PC-3 (cell line): Measurements from ENCODE around the gene PLK5. TPM values are rescaled to one million over a fixed set of nuclear protein-coding genes. Genes with fewer than 3 reads are reported as not detected.
"Not testable (repeated sequence)": the region's sequence is repeated elsewhere in the genome, so short reads cannot be mapped to it uniquely, and the experiment has no call there.

Source experiments
- ATAC-seq: fragments of 200-7000 bp; cut with Tn5 transposase; 2 replicates; pipeline ENCODE4 v1.9.1; 2020; ENCODE audit warnings: mild to moderate bottlenecking, moderate library complexity
- BruUV-seq: library from RNA; stranded (reverse); fragments of 400-500 nt; replicated peaks from 2 replicates; lab custom pipeline; 2021; lab: Mats Ljungman, UMichigan
- CTCF ChIA-PET: fragments of 300-600 bp; sonication (Branson Sonifier 250); formaldehyde crosslinking; loops from one replicate; lab custom pipeline; 2022; ENCODE audit warnings: antibody characterized with exemption; lab: Charles Lee
- POLR2A ChIA-PET: fragments of 300-600 bp; sonication (Branson Sonifier 250); formaldehyde crosslinking; loops from one replicate; lab custom pipeline; 2022; ENCODE audit warnings: antibody characterized with exemption; ENCODE audit not compliant: unreplicated experiment; lab: Charles Lee
- DNase-seq: peaks from one replicate; pipeline ENCODE4 v3.0.0-alpha.2; 2015
- H2AFZ ChIP-seq: fragments of 300-600 bp; sonication (generic); 2 replicates; pipeline ENCODE4 v1.6.0; 2016; ENCODE audit warnings: antibody characterized with exemption, low read length
- H3F3A ChIP-seq: fragments of 300-600 bp; sonication (generic); one replicate; pipeline ENCODE4 v1.6.0; 2017; ENCODE audit warnings: antibody characterized with exemption, low read length, control low read depth, mild to moderate bottlenecking; ENCODE audit not compliant: unreplicated experiment
- H3K27ac ChIP-seq: fragments of 300-600 bp; sonication (generic); 2 replicates; pipeline ENCODE4 v1.5.1; 2016; ENCODE audit warnings: mild to moderate bottlenecking, low read length
- H3K27me3 ChIP-seq: fragments of 300-600 bp; sonication (generic); 2 replicates; pipeline ENCODE4 v1.6.1; 2016; ENCODE audit warnings: low read length, mixed read lengths
- H3K36me3 ChIP-seq: fragments of 300-600 bp; sonication (generic); 2 replicates; pipeline ENCODE4 v1.6.1; 2016; ENCODE audit warnings: low read depth, mixed run types, low read length, mixed read lengths
- H3K4me1 ChIP-seq: fragments of 300-600 bp; sonication (generic); 2 replicates; pipeline ENCODE4 v1.5.1; 2016; ENCODE audit warnings: low read length; ENCODE audit not compliant: insufficient read depth
- H3K4me2 ChIP-seq: fragments of 300-600 bp; sonication (generic); 2 replicates; pipeline ENCODE4 v1.6.0; 2016; ENCODE audit warnings: low read length
- H3K4me3 ChIP-seq: fragments of 300-600 bp; sonication (generic); 2 replicates; pipeline ENCODE4 v1.5.1; 2016; ENCODE audit warnings: mild to moderate bottlenecking, low read length, mixed read lengths
- H3K79me2 ChIP-seq: fragments of 300-600 bp; sonication (generic); 2 replicates; pipeline ENCODE4 v1.6.1; 2017; ENCODE audit warnings: low read length, mixed read lengths
- H3K9ac ChIP-seq: fragments of 300-600 bp; sonication (generic); 2 replicates; pipeline ENCODE4 v1.6.0; 2016; ENCODE audit warnings: mild to moderate bottlenecking, low read length
- H3K9me2 ChIP-seq: fragments of 300-600 bp; sonication (generic); replicated peaks from 2 replicates; pipeline ENCODE4 v1.6.1; 2016; ENCODE audit warnings: mixed run types, low read length, mixed read lengths
- H3K9me3 ChIP-seq: fragments of 300-600 bp; sonication (generic); 2 replicates; pipeline ENCODE4 v1.6.1; 2016; ENCODE audit warnings: low read length, mixed read lengths
- H4K20me1 ChIP-seq: fragments of 300-600 bp; sonication (generic); 2 replicates; pipeline ENCODE4 v1.6.1; 2016; ENCODE audit warnings: low read length, mixed read lengths
- CTCF ChIP-seq: fragments of 300-600 bp; sonication (generic); conservative IDR thresholded peaks from 2 replicates; pipeline ENCODE4 v1.5.1; 2017; ENCODE audit warnings: antibody characterized with exemption, low read depth, mild to moderate bottlenecking, low read length
- EZH2 ChIP-seq: fragments of 300-600 bp; sonication (generic); IDR thresholded peaks from one replicate; pipeline ENCODE4 v1.6.1; 2017; ENCODE audit warnings: antibody characterized with exemption, mild to moderate bottlenecking, low read length; ENCODE audit not compliant: unreplicated experiment
- EZH2phosphoT487 ChIP-seq: fragments of 300-600 bp; sonication (generic); IDR thresholded peaks from 2 replicates; pipeline ENCODE4 v1.6.1; 2018; ENCODE audit warnings: mild to moderate bottlenecking, antibody characterized with exemption, low read length, borderline replicate concordance
- intact Hi-C: fragments of 100-400 bp; cut with micrococcal nuclease; formaldehyde crosslinking; loops from 2 replicates; pipeline ENCODE4 v1.9.0; 2023
- total RNA-seq: library from RNA; depleted of rRNA; stranded (reverse); fragments of >200 nt; gene quantifications from 2 replicates; pipeline ENCODE4 v1.2.3, GENCODE V29; 2014

The PLK5 gene
- total RNA-seq, 1 experiment from 2014 or later, result not detected

DNA sequence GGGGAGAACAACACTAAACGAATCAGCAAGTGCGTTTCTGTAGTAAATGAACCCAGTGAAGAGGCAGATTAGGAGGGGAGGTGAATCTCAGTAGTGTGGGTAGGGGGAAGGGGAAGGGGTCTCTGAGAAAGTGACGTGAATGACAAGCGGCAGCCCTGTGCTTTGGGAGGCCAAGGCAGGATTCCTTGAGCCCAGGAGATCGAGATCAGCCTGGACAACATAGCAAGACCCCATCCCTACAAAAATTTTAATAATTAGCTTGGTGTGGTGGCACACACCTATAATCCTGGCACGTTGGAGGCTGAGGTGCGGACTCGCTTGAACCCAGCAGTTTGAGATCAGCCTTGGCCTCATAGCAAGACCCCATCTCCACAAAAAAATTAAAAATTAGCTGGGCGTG is 8.1 kb downstream of the PLK5 start:
- ATAC-seq, result no peak
- Histone ChIP-seq H3K4me2 (no peak overlapping the region), H3K9me3 (no peaks in the 10 kb centered on the region), H3K4me3 (no peak overlapping the region), H3K9me2 (no peaks in the 10 kb centered on the region), H2AFZ (no peak overlapping the region), H3K27ac (no peak overlapping the region), H3K4me1 (no peaks in the 10 kb centered on the region), H3K27me3 (no peaks in the 10 kb centered on the region), H3K79me2 (no peaks in the 10 kb centered on the region), H3K36me3 (no peaks in the 10 kb centered on the region), H3K9ac (no peak overlapping the region), H3F3A (no peaks in the 10 kb centered on the region), H4K20me1 (no peaks in the 10 kb centered on the region)
- BruUV-seq, result no TSS peak
- ChIA-PET POLR2A (no interaction called here), CTCF (no interaction called here)
- no peak for TF ChIP-seq EZH2phosphoT487
- no peak for TF ChIP-seq CTCF
- no peak for TF ChIP-seq EZH2
- intact Hi-C loops, result no loop called here
- DNase-seq, result no peak

- no peak overlapping the region for H3K27ac ChIP-seq
- H3F3A ChIP-seq, result no peaks in the 10 kb centered on the region
- ChIA-PET POLR2A (no interaction called here), CTCF (interaction anchor here (0.6 kb wide), 1 partner anchor 13 kb away, joined by 5 read pairs; no protein-coding TSS in a partner anchor)
- no peaks in the 10 kb centered on the region for H3K4me1 ChIP-seq
- TF ChIP-seq EZH2phosphoT487, result no peak
- no peak for TF ChIP-seq EZH2
- no peak for TF ChIP-seq CTCF
- DNase-seq (no peak), ATAC-seq (no peak)
- H3K79me2 ChIP-seq, result no peaks in the 10 kb centered on the region
- no peak overlapping the region for H3K4me3 ChIP-seq
- H3K9me3 ChIP-seq, result no peaks in the 10 kb centered on the region
- intact Hi-C loops, result no loop called here
- H3K4me2 ChIP-seq, result no peak overlapping the region
- H3K27me3 ChIP-seq, result no peaks in the 10 kb centered on the region
- no peaks in the 10 kb centered on the region for H3K36me3 ChIP-seq
- H4K20me1 ChIP-seq, result no peaks in the 10 kb centered on the region
- no peak overlapping the region for H2AFZ ChIP-seq
- H3K9ac ChIP-seq, result no peak overlapping the region
- BruUV-seq, result no TSS peak
- H3K9me2 ChIP-seq, result no peaks in the 10 kb centered on the region
Observed at GRCh38 chr19:1533510-1534150, 9.8 kb downstream of the PLK5 start.

DNA sequence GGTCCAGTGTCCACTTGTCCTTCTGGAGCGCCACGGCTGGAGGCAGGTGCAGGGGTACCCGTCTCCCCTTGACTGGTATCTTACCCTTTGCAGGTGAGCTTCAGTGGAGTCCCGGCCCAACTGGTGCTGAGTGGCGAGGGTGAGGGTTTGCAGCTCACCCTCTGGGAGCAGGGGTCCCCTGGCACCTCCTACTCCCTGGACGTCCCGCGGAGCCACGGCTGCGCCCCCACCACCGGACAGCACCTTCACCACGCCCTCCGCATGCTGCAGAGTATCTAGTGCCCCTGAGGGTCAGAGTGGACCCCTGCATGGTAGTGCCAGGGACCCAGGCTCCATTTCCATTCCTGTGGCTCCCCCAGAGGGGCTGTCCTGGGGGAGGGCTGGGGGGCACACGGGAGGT is 11.1 kb downstream of the PLK5 start:
- Histone ChIP-seq H3K36me3 (no peaks in the 10 kb centered on the region), H3K27me3 (no peaks in the 10 kb centered on the region), H3F3A (no peaks in the 10 kb centered on the region), H3K79me2 (no peaks in the 10 kb centered on the region), H3K9ac (no peak overlapping the region), H3K4me3 (no peak overlapping the region), H3K9me2 (no peaks in the 10 kb centered on the region), H2AFZ (no peak overlapping the region), H3K27ac (no peak overlapping the region), H3K9me3 (no peaks in the 10 kb centered on the region), H4K20me1 (no peaks in the 10 kb centered on the region), H3K4me2 (no peak overlapping the region), H3K4me1 (no peaks in the 10 kb centered on the region)
- DNase-seq (no peak), ATAC-seq (no peak)
- ChIA-PET CTCF (no interaction called here), POLR2A (no interaction called here)
- intact Hi-C loops, result no loop called here
- TF ChIP-seq EZH2phosphoT487 (no peak), CTCF (no peak), EZH2 (no peak)
- no TSS peak for BruUV-seq

GRCh38 chr19:1535699-1536098 is 11.8 kb downstream of the PLK5 start:
- H3K4me2 ChIP-seq, ATAC-seq, H3K9me2 ChIP-seq, CTCF ChIA-PET, H3K27me3 ChIP-seq, H3K9ac ChIP-seq, H3K27ac ChIP-seq, H3K9me3 ChIP-seq, H3K4me1 ChIP-seq, BruUV-seq, H4K20me1 ChIP-seq, POLR2A ChIA-PET, intact Hi-C loops, DNase-seq, H3K4me3 ChIP-seq, H3K36me3 ChIP-seq, H3F3A ChIP-seq, H2AFZ ChIP-seq, H3K79me2 ChIP-seq: not testable (repeated sequence)
